Right kidney (tissue), 1 donor: ENCODE measurements around the gene GLS.

ENCODE experiments used
- DNase-seq: peaks from one replicate; pipeline ENCODE4 v3.0.0-alpha.2; 2016

GLS gene

DNA sequence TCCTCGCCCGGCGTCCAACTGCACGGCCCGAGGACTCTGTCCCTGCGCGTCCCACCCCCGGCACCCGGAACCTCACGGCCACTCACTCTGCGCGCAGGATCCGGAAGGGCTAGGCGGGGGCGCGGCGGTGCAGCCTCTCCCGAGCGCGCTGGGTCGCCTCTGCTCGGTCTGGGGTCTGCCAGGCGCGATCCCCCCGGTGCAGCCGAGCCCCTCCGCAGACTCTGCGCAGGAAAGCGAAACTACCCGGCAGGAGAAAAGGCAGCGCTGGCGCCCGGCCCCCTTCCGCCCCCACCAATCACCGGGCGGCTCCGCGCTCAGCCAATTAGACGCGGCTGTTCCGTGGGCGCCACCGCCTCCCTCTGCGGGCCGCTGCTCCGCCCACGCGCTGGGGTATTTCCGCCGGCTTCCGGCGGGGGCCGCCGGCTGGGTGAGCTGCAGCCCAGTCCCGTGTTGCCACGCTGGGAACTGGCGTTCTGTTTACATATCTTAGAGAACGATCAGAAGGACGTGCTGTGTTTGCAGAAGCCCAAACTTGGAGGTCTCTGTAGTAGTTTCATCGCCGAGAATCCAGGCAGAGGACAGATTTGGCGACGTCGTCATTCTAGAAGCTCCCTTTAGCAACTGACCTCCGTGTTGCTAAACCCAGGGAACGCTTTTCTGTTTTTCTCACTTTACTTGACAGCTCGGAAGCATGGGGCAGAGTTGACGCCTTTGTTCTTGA is 133.5 kb downstream of the GLS start, which contains the start of gene STAT1:
TSS of gene STAT1 (minus strand) at position 240 of the 721 bp plus-strand sequence. CDS start 4,168 bp downstream, outside the sequence.
- DNase-seq = peak; percentile 97

DNA sequence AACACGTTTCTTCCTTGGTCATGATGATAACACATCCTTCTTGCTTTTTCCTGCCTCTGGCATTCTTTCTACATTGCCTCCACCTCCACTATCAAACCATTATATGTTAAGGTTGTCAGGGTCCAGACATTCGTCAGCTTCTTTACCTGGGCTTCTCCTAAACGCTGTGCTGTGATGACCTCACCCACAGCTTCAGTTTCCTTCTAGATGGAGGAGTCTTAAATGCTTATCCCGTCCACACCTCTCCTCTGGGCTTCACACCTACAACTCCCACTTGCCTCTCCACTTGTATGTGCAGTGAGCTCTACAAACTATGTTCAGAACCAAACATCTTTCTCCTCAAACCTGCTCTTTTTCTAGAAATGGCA is 134.0 kb downstream of the GLS start:
- DNase-seq = no peak
